IMR-90 (cell line): Measurements from ENCODE around the gene SYTL1. TPM values are rescaled to one million over a fixed set of nuclear protein-coding genes. Genes with fewer than 3 reads are reported as not detected.

Source experiments
- ATAC-seq: fragments of 200-7000 bp; cut with Tn5 transposase; 2 replicates; pipeline ENCODE4 v1.9.1; 2020; ENCODE audit warnings: low read depth, mild to moderate bottlenecking, moderate library complexity
- BruUV-seq: library from RNA; stranded (reverse); fragments of 400-500 nt; replicated peaks from 2 replicates; lab custom pipeline; 2021; lab: Mats Ljungman, UMichigan
- CTCF ChIA-PET: fragments of 300-600 bp; formaldehyde crosslinking; extraction: SDS; loops from one replicate; lab custom pipeline; 2021; ENCODE audit warnings: antibody characterized with exemption; lab: Yijun Ruan, JAX
- POLR2A ChIA-PET: fragments of 300-600 bp; sonication (Branson Sonifier 250); formaldehyde crosslinking; loops from one replicate; lab custom pipeline; 2022; ENCODE audit warnings: antibody characterized with exemption; ENCODE audit not compliant: unreplicated experiment; lab: Charles Lee
- DNase-seq: peaks from one replicate; pipeline ENCODE4 v3.0.0; 2013
- H2AFZ ChIP-seq: replicated peaks from 2 replicates; pipeline ENCODE3; 2013; ENCODE audit warnings: low read length, mild to moderate bottlenecking; ENCODE audit not compliant: poor library complexity
- H2AK5ac ChIP-seq: 2 replicates; pipeline ENCODE4 v1.6.1; 2013; ENCODE audit warnings: low read depth, low read length, inconsistent platforms
- H2AK9ac ChIP-seq: replicated peaks from 2 replicates; pipeline ENCODE3; 2013; ENCODE audit warnings: mild to moderate bottlenecking, low read depth, low read length, moderate library complexity; ENCODE audit not compliant: poor library complexity
- H2BK120ac ChIP-seq: 2 replicates; pipeline ENCODE4 v1.6.1; 2013; ENCODE audit warnings: low read depth, low read length, inconsistent platforms
- H2BK15ac ChIP-seq: 3 replicates; pipeline ENCODE4 v1.6.1; 2013; ENCODE audit warnings: low read depth, low read length, inconsistent platforms
- H2BK20ac ChIP-seq: 2 replicates; pipeline ENCODE4 v1.6.1; 2013; ENCODE audit warnings: low read depth, mild to moderate bottlenecking, inconsistent platforms, low read length, moderate library complexity
- H2BK5ac ChIP-seq: 2 replicates; pipeline ENCODE4 v1.6.1; 2013; ENCODE audit warnings: mild to moderate bottlenecking, low read depth, low read length, inconsistent platforms; ENCODE audit not compliant: poor library complexity, severe bottlenecking
- H3K14ac ChIP-seq: replicated peaks from 2 replicates; pipeline ENCODE4 v1.6.1; 2013; ENCODE audit warnings: low read depth, low read length, inconsistent platforms
- H3K18ac ChIP-seq: 2 replicates; pipeline ENCODE4 v1.6.1; 2013; ENCODE audit warnings: low read depth, low read length, control low read depth
- H3K23ac ChIP-seq: 2 replicates; pipeline ENCODE4 v1.6.1; 2013; ENCODE audit warnings: low read depth, low read length, inconsistent platforms
- H3K27ac ChIP-seq: 2 replicates; pipeline ENCODE4 v1.5.1; 2013; ENCODE audit warnings: mild to moderate bottlenecking, control low read depth, low read length; ENCODE audit not compliant: insufficient read depth
- H3K27me3 ChIP-seq: 2 replicates; pipeline ENCODE4 v1.6.1; 2013; ENCODE audit warnings: low read length; ENCODE audit not compliant: control insufficient read depth, insufficient read depth
- H3K36me3 ChIP-seq: 2 replicates; pipeline ENCODE4 v1.6.1; 2013; ENCODE audit warnings: low read length, mixed read lengths; ENCODE audit not compliant: control insufficient read depth, insufficient read depth
- H3K4ac ChIP-seq: 2 replicates; pipeline ENCODE4 v1.6.1; 2013; ENCODE audit warnings: low read depth, low read length, inconsistent platforms
- H3K4me1 ChIP-seq: 2 replicates; pipeline ENCODE4 v1.6.1; 2013; ENCODE audit warnings: low read length, mixed read lengths; ENCODE audit not compliant: control insufficient read depth, insufficient read depth
- H3K4me2 ChIP-seq: 2 replicates; pipeline ENCODE4 v1.6.1; 2013; ENCODE audit warnings: low read depth, mild to moderate bottlenecking, control low read depth, low read length, moderate library complexity
- H3K4me3 ChIP-seq: 2 replicates; pipeline ENCODE4 v1.5.1; 2013; ENCODE audit warnings: low read depth, mild to moderate bottlenecking, control low read depth, low read length, moderate library complexity; ENCODE audit not compliant: insufficient read depth
- H3K56ac ChIP-seq: 2 replicates; pipeline ENCODE4 v1.6.1; 2013; ENCODE audit warnings: low read length, inconsistent platforms; ENCODE audit not compliant: insufficient read depth; ENCODE audit errors: extremely low read depth
- H3K79me1 ChIP-seq, 2 experiments: 2 replicates each; pipeline ENCODE4 v1.6.1; 2013; ENCODE audit warnings: low read length in 2 of 2, inconsistent platforms in 1 of 2, low read depth in 1 of 2
- H3K9ac ChIP-seq: 2 replicates; pipeline ENCODE4 v1.6.1; 2013; ENCODE audit warnings: low read depth, low read length, control low read depth
- H3K9me1 ChIP-seq: 2 replicates; pipeline ENCODE4 v1.6.1; 2013; ENCODE audit warnings: low read length, inconsistent platforms; ENCODE audit not compliant: insufficient read depth
- H3K9me3 ChIP-seq: 2 replicates; pipeline ENCODE4 v1.6.1; 2013; ENCODE audit warnings: low read length; ENCODE audit not compliant: control insufficient read depth, insufficient read depth
- H4K20me1 ChIP-seq: 2 replicates; pipeline ENCODE4 v1.6.1; 2013; ENCODE audit warnings: low read length, inconsistent platforms; ENCODE audit not compliant: insufficient read depth
- H4K5ac ChIP-seq: 2 replicates; pipeline ENCODE4 v1.6.1; 2013; ENCODE audit warnings: mild to moderate bottlenecking, low read depth, low read length, control low read depth
- H4K8ac ChIP-seq, 2 experiments: 2 replicates each; pipeline ENCODE4 v1.6.1; 2013; ENCODE audit warnings: low read depth in 2 of 2, low read length in 2 of 2, control low read depth in 1 of 2, inconsistent platforms in 1 of 2
- H4K91ac ChIP-seq: 2 replicates; pipeline ENCODE4 v1.6.1; 2013; ENCODE audit warnings: low read depth, low read length, inconsistent platforms; ENCODE audit not compliant: insufficient read depth
- BHLHE40 ChIP-seq: fragments of 150-350 bp; IDR thresholded peaks from 2 replicates; pipeline ENCODE4 v1.6.1; 2016; ENCODE audit warnings: mild to moderate bottlenecking, low read depth, low read length
- CEBPB ChIP-seq: IDR thresholded peaks from 2 replicates; pipeline ENCODE4 v1.6.1; 2012; ENCODE audit warnings: low read depth, low read length, improper control_type of control experiment
- CHD1 ChIP-seq: IDR thresholded peaks from 2 replicates; pipeline ENCODE4 v1.6.1; 2012; ENCODE audit warnings: low read depth, low read length, improper control_type of control experiment
- FOS ChIP-seq: fragments of 150-350 bp; IDR thresholded peaks from 2 replicates; pipeline ENCODE4 v1.6.1; 2016; ENCODE audit warnings: low read depth, low read length
- MAFK ChIP-seq: IDR thresholded peaks from 2 replicates; pipeline ENCODE4 v1.6.1; 2012; ENCODE audit warnings: low read depth, low read length, improper control_type of control experiment
- MAZ ChIP-seq: IDR thresholded peaks from 2 replicates; pipeline ENCODE4 v1.6.1; 2012; ENCODE audit warnings: low read depth, mild to moderate bottlenecking, low read length, improper control_type of control experiment, moderate library complexity, borderline replicate concordance
- MXI1 ChIP-seq: IDR thresholded peaks from 2 replicates; pipeline ENCODE4 v1.6.1; 2012; ENCODE audit warnings: low read depth, mild to moderate bottlenecking, low read length, moderate library complexity, borderline replicate concordance
- NFE2L2 ChIP-seq: fragments of 150-350 bp; IDR thresholded peaks from 2 replicates; pipeline ENCODE4 v1.6.1; 2016; ENCODE audit warnings: low read depth, mild to moderate bottlenecking, low read length
- POLR2A ChIP-seq: IDR thresholded peaks from 2 replicates; pipeline ENCODE4 v1.6.1; 2012; ENCODE audit warnings: mild to moderate bottlenecking, low read depth, low read length
- RAD21 ChIP-seq: IDR thresholded peaks from 2 replicates; pipeline ENCODE4 v1.6.1; 2012; ENCODE audit warnings: low read length, improper control_type of control experiment
- RCOR1 ChIP-seq: IDR thresholded peaks from 2 replicates; pipeline ENCODE4 v1.6.1; 2012; ENCODE audit warnings: mild to moderate bottlenecking, low read length, improper control_type of control experiment; ENCODE audit not compliant: insufficient replicate concordance
- RFX5 ChIP-seq: IDR thresholded peaks from 2 replicates; pipeline ENCODE4 v1.8.0; 2012; ENCODE audit warnings: low read depth, mild to moderate bottlenecking, low read length, moderate library complexity
- SMC3 ChIP-seq: fragments of 150-350 bp; IDR thresholded peaks from 2 replicates; pipeline ENCODE4 v1.6.1; 2016; ENCODE audit warnings: low read depth, mild to moderate bottlenecking, antibody characterized with exemption, low read length, moderate library complexity
- WGBS, 2 experiments: methylation state at CpG; one replicate each; pipeline versions ENCODE4 v1.1.5 to v1.1.7; 2013; ENCODE audit warnings: missing lambda C conversion rate in 2 of 2; ENCODE audit not compliant: insufficient read length in 1 of 2; ENCODE audit errors: extremely low coverage in 2 of 2; 5-methylcytosine and 5-hydroxymethylcytosine counted together
- dilution Hi-C: fragments of 300-500 bp; cut with HindIII; formaldehyde crosslinking; loops from one replicate; pipeline ENCODE4 v1.14.3; 2018; ENCODE audit warnings: low sequenced_read_pairs; ENCODE audit not compliant: unreplicated experiment
- in situ Hi-C: fragments of 300-500 bp; cut with MboI; formaldehyde crosslinking; loops from 3 replicates; pipeline ENCODE4 v1.14.3; 2019; ENCODE audit warnings: low sequenced_read_pairs, inconsistent platforms, mixed read lengths
- intact Hi-C: fragments of 100-400 bp; cut with micrococcal nuclease; formaldehyde crosslinking; loops from 2 replicates; pipeline ENCODE4 v1.10.0; 2022
- polyA plus RNA-seq, 3 experiments: library from polyadenylated mRNA; depleted of rRNA; stranded (reverse); fragments of >200 nt; gene quantifications; 2 replicates each; pipeline ENCODE4 v1.2.3, GENCODE V29; 2012; ENCODE audit warnings: low replicate concordance in 1 of 3
- total RNA-seq: library from RNA; depleted of rRNA; stranded (reverse); fragments of >200 nt; gene quantifications from 2 replicates; pipeline ENCODE4 v1.2.3, GENCODE V29; 2012
- TF ChIP-seq, protein P1 (sequence below): conservative IDR thresholded peaks from 2 replicates; pipeline ENCODE4 v1.5.1; 2012; ENCODE audit warnings: mild to moderate bottlenecking, low read depth, low read length, improper control_type of control experiment
- TF ChIP-seq, protein P2 (sequence below): fragments of 150-350 bp; IDR thresholded peaks from 2 replicates; pipeline ENCODE4 v1.6.1; 2017; ENCODE audit warnings: mild to moderate bottlenecking, antibody characterized with exemption, low read length, low read depth

The SYTL1 gene
- total and polyA plus RNA-seq, 2 of the 4 experiments (the other 2 are of a cell fraction) = 0.18 to 1.0 TPM

DNA sequence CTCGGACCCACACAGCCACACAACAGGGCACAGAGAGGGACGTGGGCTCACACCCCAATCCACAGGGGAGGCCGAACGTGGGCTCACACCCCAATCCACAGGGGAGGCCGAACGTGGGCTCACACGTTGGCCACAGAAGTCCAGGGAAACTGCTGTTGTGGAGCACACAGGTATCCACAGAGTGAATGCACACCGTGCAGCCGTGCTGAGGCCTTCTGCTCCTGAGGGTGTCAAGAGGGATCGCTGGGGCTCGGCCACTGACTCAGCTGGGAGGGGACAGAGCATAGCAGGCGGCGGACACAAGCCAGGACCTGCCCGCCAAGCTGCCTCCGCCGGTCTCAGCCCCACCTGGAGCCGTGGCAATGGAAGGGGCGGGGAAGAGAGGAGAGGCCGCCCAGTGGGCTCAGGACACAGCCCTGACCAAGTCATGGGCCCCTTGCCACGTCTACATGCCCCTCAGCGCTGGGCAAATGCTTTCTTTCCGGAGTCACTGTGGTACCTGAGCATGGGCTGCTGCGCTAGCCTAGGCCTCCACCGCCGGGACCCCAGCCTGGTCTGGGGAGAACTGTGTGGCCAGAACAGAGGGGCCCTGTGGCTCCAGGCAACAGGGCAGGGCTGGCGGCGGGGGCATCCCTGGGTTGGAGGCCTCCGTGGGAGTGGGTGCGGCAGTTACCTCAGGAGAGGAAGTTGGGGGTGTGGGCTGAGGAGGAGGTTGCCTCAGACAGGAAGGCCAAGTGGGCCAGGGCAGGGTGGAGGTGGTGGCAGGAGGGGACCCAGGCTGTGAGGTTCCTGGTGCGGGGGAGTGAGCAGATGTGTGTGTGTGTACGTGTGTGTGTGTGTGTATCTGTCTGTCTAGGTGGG is 1.2 kb downstream of the SYTL1 start:
- 77% methylated on average over 12 of the region's 31 CpGs; no CpG with 5 or more reads in 1 of the 2 experiments for WGBS, 2 experiments
- Histone ChIP-seq H3K36me3 (0 out of 2 replicates have a peak, but pooled peaks cover 3% of the 10 kb centered on the region), H2BK5ac (no peak overlapping the region), H2BK120ac (no peak overlapping the region), H3K27ac (no peak overlapping the region), H3K4me3 (no peak overlapping the region), H2AK5ac (peak overlapping the region; percentile 42; the same call in 1 of the 2 replicates), H3K18ac (no peak overlapping the region), H2BK15ac (no peak overlapping the region; the same call in 2 of the 3 replicates), H2BK20ac (no peak overlapping the region), H3K79me1 (no peaks in the 10 kb centered on the region), H2AFZ (peak overlapping the region; percentile 76), H3K27me3 (no peaks in the 10 kb centered on the region), H2AK9ac (peak overlapping the region; percentile 78), H4K20me1 (no peaks in the 10 kb centered on the region), H4K5ac (no peak overlapping the region), H3K23ac (no peak overlapping the region), H3K4me1 (peaks cover 15% of the 10 kb centered on the region), H4K91ac (no peak overlapping the region), H3K4ac (no peak overlapping the region), H3K4me2 (no peak overlapping the region), H3K56ac (no peak overlapping the region), H3K14ac (no peak overlapping the region), H3K9me1 (peaks cover 7% of the 10 kb centered on the region; the same call in 1 of the 2 replicates), H3K9ac (no peak overlapping the region), H3K9me3 (no peaks in the 10 kb centered on the region), H4K8ac (no peak overlapping the region)
- intact Hi-C loops (no loop called here), in situ Hi-C loops (no loop called here), dilution Hi-C loops (no loop called here)
- BruUV-seq = no TSS peak
- no peak for DNase-seq
- POLR2A ChIA-PET = no interaction called here
- CTCF ChIA-PET = interaction anchor here (0.5 kb wide), 1 partner anchor 24 kb away, joined by 3 read pairs; no protein-coding TSS in a partner anchor
- no peak for ATAC-seq
- no peak for TF ChIP-seq RAD21
- TF ChIP-seq RCOR1 = no peak
- TF ChIP-seq MAZ = no peak
- TF ChIP-seq, protein P1, sequence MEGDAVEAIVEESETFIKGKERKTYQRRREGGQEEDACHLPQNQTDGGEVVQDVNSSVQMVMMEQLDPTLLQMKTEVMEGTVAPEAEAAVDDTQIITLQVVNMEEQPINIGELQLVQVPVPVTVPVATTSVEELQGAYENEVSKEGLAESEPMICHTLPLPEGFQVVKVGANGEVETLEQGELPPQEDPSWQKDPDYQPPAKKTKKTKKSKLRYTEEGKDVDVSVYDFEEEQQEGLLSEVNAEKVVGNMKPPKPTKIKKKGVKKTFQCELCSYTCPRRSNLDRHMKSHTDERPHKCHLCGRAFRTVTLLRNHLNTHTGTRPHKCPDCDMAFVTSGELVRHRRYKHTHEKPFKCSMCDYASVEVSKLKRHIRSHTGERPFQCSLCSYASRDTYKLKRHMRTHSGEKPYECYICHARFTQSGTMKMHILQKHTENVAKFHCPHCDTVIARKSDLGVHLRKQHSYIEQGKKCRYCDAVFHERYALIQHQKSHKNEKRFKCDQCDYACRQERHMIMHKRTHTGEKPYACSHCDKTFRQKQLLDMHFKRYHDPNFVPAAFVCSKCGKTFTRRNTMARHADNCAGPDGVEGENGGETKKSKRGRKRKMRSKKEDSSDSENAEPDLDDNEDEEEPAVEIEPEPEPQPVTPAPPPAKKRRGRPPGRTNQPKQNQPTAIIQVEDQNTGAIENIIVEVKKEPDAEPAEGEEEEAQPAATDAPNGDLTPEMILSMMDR = no peak
- no peak for TF ChIP-seq MXI1
- TF ChIP-seq BHLHE40 = no peak
- no peak for TF ChIP-seq POLR2A
- no peak for TF ChIP-seq CEBPB
- TF ChIP-seq FOS = no peak
- TF ChIP-seq, protein P2, sequence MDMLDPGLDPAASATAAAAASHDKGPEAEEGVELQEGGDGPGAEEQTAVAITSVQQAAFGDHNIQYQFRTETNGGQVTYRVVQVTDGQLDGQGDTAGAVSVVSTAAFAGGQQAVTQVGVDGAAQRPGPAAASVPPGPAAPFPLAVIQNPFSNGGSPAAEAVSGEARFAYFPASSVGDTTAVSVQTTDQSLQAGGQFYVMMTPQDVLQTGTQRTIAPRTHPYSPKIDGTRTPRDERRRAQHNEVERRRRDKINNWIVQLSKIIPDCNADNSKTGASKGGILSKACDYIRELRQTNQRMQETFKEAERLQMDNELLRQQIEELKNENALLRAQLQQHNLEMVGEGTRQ = no peak
- no peak for TF ChIP-seq RFX5
- TF ChIP-seq CHD1 = no peak
- no peak for TF ChIP-seq SMC3
- no peak for TF ChIP-seq MAFK
- TF ChIP-seq NFE2L2 = no peak
